ENCODE results near the gene SORCS3.

Gene SORCS3

DNA sequence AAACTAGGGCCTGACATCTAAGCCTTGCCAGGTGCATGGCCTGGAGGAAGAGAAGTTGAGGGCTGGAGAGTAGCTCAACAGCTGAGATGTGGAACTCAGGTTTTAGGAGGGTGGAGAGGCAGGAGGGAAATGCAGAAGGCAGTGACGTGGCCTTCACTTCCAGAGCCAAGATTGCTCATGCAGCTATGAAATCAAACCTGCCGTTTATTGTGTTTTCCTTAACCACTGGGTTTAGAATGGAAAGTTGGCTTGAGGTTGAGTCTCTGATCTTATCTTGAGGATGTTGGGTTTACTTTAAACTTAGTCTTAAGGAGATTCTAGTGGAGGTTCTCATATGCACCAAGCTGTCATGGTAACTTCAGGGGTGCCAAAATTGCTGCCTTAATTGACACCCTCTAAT, 178.6 kb downstream of the SORCS3 start:
- TF ChIP-seq POLR2A (IDR thresholded peaks at IDR 0.05; ENCODE audit: extremely low read depth, insufficient read length) (no peak), MYC (IDR thresholded peaks at IDR 0.05; ENCODE audit: low read depth, low read length) (no peak), MAX (IDR thresholded peaks at IDR 0.05; ENCODE audit: low read depth, low read length) (no peak)
- TF ChIP-seq, protein P1, sequence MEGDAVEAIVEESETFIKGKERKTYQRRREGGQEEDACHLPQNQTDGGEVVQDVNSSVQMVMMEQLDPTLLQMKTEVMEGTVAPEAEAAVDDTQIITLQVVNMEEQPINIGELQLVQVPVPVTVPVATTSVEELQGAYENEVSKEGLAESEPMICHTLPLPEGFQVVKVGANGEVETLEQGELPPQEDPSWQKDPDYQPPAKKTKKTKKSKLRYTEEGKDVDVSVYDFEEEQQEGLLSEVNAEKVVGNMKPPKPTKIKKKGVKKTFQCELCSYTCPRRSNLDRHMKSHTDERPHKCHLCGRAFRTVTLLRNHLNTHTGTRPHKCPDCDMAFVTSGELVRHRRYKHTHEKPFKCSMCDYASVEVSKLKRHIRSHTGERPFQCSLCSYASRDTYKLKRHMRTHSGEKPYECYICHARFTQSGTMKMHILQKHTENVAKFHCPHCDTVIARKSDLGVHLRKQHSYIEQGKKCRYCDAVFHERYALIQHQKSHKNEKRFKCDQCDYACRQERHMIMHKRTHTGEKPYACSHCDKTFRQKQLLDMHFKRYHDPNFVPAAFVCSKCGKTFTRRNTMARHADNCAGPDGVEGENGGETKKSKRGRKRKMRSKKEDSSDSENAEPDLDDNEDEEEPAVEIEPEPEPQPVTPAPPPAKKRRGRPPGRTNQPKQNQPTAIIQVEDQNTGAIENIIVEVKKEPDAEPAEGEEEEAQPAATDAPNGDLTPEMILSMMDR (IDR thresholded peaks at IDR 0.05; ENCODE audit: low read depth, low read length): no peak
- H3K4me3 ChIP-seq (ENCODE audit: low read depth, low read length): no peak overlapping the region
- DNase-seq (ENCODE audit: low read depth): no peak

DNA sequence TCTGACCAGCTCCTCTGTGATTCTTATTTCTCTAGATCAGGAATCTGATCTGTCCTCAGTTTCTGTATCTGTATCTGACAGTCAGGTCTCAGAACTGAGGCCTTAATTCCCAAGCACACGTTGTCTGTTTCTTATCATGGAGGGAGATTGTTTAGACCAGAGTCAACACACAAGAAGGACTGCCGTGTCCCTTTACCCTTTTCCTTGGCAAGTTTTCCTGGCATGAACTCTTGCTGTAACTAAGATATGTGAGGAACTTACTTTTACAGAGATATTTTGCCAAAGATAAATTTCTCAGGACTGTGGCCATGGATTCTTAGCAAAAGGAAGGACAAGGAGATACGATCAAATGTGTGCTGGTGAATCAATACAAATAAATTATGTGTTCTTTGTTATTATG, 181.0 kb downstream of the SORCS3 start:
- TF ChIP-seq MAX (IDR thresholded peaks at IDR 0.05; ENCODE audit: low read depth, low read length) (no peak), MYC (IDR thresholded peaks at IDR 0.05; ENCODE audit: low read depth, low read length) (no peak), POLR2A (IDR thresholded peaks at IDR 0.05; ENCODE audit: extremely low read depth, insufficient read length) (no peak)
- TF ChIP-seq, protein P1 (IDR thresholded peaks at IDR 0.05; ENCODE audit: low read depth, low read length): no peak
- no peak for DNase-seq (ENCODE audit: low read depth)
- no peak overlapping the region for H3K4me3 ChIP-seq (ENCODE audit: low read depth, low read length)

- DNase-seq (ENCODE audit: low read depth): peak; percentile 65
- TF ChIP-seq MAX (IDR thresholded peaks at IDR 0.05; ENCODE audit: low read depth, low read length): peak; percentile 28; the same call in 1 of the 2 replicates
- no peak for TF ChIP-seq POLR2A (IDR thresholded peaks at IDR 0.05; ENCODE audit: extremely low read depth, insufficient read length)
- TF ChIP-seq MYC (IDR thresholded peaks at IDR 0.05; ENCODE audit: low read depth, low read length): no peak
- TF ChIP-seq, protein P1 (IDR thresholded peaks at IDR 0.05; ENCODE audit: low read depth, low read length): no peak
- no peak overlapping the region for H3K4me3 ChIP-seq (ENCODE audit: low read depth, low read length)
These were observed 183.4 kb downstream of the SORCS3 start for GRCh38 chr10:104824380-104825006.

DNA sequence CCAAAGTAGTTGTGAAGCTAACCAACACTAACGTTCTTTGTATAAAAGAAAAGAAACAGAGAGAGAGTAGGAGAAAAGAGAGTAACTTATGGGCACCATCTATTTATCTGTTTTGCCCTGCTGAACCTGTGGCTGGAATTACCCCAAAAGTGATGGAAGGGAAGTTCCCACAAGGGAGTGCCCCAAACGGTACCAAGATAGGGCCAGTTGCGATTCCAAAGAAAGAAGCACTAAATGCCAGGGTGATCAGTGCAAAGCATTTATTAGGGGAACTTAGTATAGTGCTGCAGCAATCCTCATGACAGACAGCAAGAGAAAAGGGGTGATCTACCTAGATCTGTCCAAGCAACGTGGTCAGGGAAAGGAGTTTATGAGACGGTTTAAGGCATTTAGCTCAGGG, 190.2 kb downstream of the SORCS3 start:
- DNase-seq (ENCODE audit: low read depth): no peak
- no peak overlapping the region for H3K4me3 ChIP-seq (ENCODE audit: low read depth, low read length)

GRCh38 chr10:104834580-104834979, 193.5 kb downstream of the SORCS3 start:
- no peak overlapping the region for H3K4me3 ChIP-seq (ENCODE audit: low read depth, low read length)
- DNase-seq (ENCODE audit: low read depth): no peak
- TF ChIP-seq, protein P1 (IDR thresholded peaks at IDR 0.05; ENCODE audit: low read depth, low read length): no peak
- no peak for TF ChIP-seq MYC (IDR thresholded peaks at IDR 0.05; ENCODE audit: low read depth, low read length)
- TF ChIP-seq MAX (IDR thresholded peaks at IDR 0.05; ENCODE audit: low read depth, low read length): no peak
- no peak for TF ChIP-seq POLR2A (IDR thresholded peaks at IDR 0.05; ENCODE audit: extremely low read depth, insufficient read length)

More for the DNA sequence above, 190.2 kb downstream of the SORCS3 start:
- TF ChIP-seq POLR2A (IDR thresholded peaks at IDR 0.05; ENCODE audit: extremely low read depth, insufficient read length) (no peak), MYC (IDR thresholded peaks at IDR 0.05; ENCODE audit: low read depth, low read length) (no peak), MAX (IDR thresholded peaks at IDR 0.05; ENCODE audit: low read depth, low read length) (no peak)
- TF ChIP-seq, protein P1 (IDR thresholded peaks at IDR 0.05; ENCODE audit: low read depth, low read length): no peak
